ENCODE data around the gene RMND5B.

RMND5B gene

GRCh38 chr5:178186427-178186826 lies 55.6 kb downstream of the RMND5B start:
- Histone ChIP-seq H3K4me3 (no peak overlapping the region), H4K20me1 (no peaks in the 10 kb centered on the region), H3K9ac (no peak overlapping the region), H3K4me1 (peaks cover 7 to 20% (median 12%) of the 10 kb centered on the region in 10 experiments; a peak in 19 of 20 replicates), H3K27me3 (no peaks in the 10 kb centered on the region), H3K36me3 (no peaks in the 10 kb centered on the region), H3K27ac (no peak overlapping the region), H3K9me3 (replicated peaks in 1 of 11) (no peaks in the 10 kb centered on the region), H3K4me2 (no peak overlapping the region)
- no peak for TF ChIP-seq Cebpa-rat (IDR thresholded peaks at IDR 0.05)

GRCh38 chr5:178187014-178187413 lies 56.2 kb downstream of the RMND5B start, which contains the start of gene GMCL2:
TSS of gene GMCL2 (minus strand) at chr5:178187371. CDS start at chr5:178187299, 72 bp downstream.
- no peak within 1 kb of the TSS for H3K4me2 ChIP-seq

GRCh38 chr5:178189433-178189832 lies 58.6 kb downstream of the RMND5B start:
- Histone ChIP-seq H3K36me3 (no peaks in the 10 kb centered on the region), H3K9me3 (replicated peaks in 1 of 11) (no peaks in the 10 kb centered on the region), H3K4me1 (peaks cover 12 to 23% (median 14%) of the 10 kb centered on the region in 10 experiments), H3K4me3 (no peak overlapping the region), H3K27ac (no peak overlapping the region), H4K20me1 (no peaks in the 10 kb centered on the region), H3K27me3 (no peaks in the 10 kb centered on the region), H3K9ac (no peak overlapping the region), H3K4me2 (no peak overlapping the region)
- TF ChIP-seq Cebpa-rat (IDR thresholded peaks at IDR 0.05) = no peak

More at GRCh38 chr5:178187014-178187413, 56.2 kb downstream of the RMND5B start, which contains the start of gene GMCL2:
- Histone ChIP-seq H3K27ac (no peak within 1 kb of the TSS), H3K4me3 (no peak within 1 kb of the TSS), H3K4me1 (peaks cover 5 to 15% (median 7%) of the 10 kb centered on the region in 10 experiments; a peak in 19 of 20 replicates), H3K36me3 (no peaks in the 10 kb centered on the region), H4K20me1 (no peaks in the 10 kb centered on the region), H3K9ac (no peak within 1 kb of the TSS), H3K27me3 (no peaks in the 10 kb centered on the region), H3K9me3 (replicated peaks in 1 of 11) (no peaks in the 10 kb centered on the region)
- TF ChIP-seq Cebpa-rat (IDR thresholded peaks at IDR 0.05) = no peak

GRCh38 chr5:178191661-178192060 lies 60.8 kb downstream of the RMND5B start:
- no peak for TF ChIP-seq Cebpa-rat (IDR thresholded peaks at IDR 0.05)
- H3K27ac ChIP-seq = no peak overlapping the region
- H3K4me1 ChIP-seq = peaks cover 15 to 21% (median 17%) of the 10 kb centered on the region in 10 experiments
- no peaks in the 10 kb centered on the region for H3K9me3 ChIP-seq (replicated peaks in 1 of 11)
- H4K20me1 ChIP-seq = no peaks in the 10 kb centered on the region
- H3K4me2 ChIP-seq = no peak overlapping the region
- no peaks in the 10 kb centered on the region for H3K27me3 ChIP-seq
- no peak overlapping the region for H3K4me3 ChIP-seq
- H3K9ac ChIP-seq = no peak overlapping the region
- no peaks in the 10 kb centered on the region for H3K36me3 ChIP-seq

GRCh38 chr5:178192244-178192643 lies 61.4 kb downstream of the RMND5B start:
- H3K9ac ChIP-seq = no peak overlapping the region
- no peaks in the 10 kb centered on the region for H3K9me3 ChIP-seq (replicated peaks in 1 of 11)
- TF ChIP-seq Cebpa-rat (IDR thresholded peaks at IDR 0.05) = no peak
- H3K4me1 ChIP-seq = peaks cover 15 to 21% (median 17%) of the 10 kb centered on the region in 10 experiments
- H3K27ac ChIP-seq = no peak overlapping the region
- no peaks in the 10 kb centered on the region for H3K36me3 ChIP-seq
- no peak overlapping the region for H3K4me2 ChIP-seq
- H3K4me3 ChIP-seq = no peak overlapping the region
- no peaks in the 10 kb centered on the region for H4K20me1 ChIP-seq
- H3K27me3 ChIP-seq = no peaks in the 10 kb centered on the region

- Histone ChIP-seq H3K27me3 (no peaks in the 10 kb centered on the region), H3K36me3 (no peaks in the 10 kb centered on the region), H4K20me1 (no peaks in the 10 kb centered on the region), H3K4me2 (peak overlapping the region in 1 of 11 experiments; percentile 87; a peak in 3 of 22 replicates), H3K27ac (no peak overlapping the region), H3K9me3 (replicated peaks in 1 of 11) (no peaks in the 10 kb centered on the region), H3K4me3 (no peak overlapping the region), H3K4me1 (peaks cover 15 to 21% (median 17%) of the 10 kb centered on the region in 10 experiments), H3K9ac (no peak overlapping the region)
- TF ChIP-seq Cebpa-rat (IDR thresholded peaks at IDR 0.05) = no peak
These were observed 62.0 kb downstream of the RMND5B start for GRCh38 chr5:178192787-178193186.

GRCh38 chr5:178193251-178193809 lies 62.5 kb downstream of the RMND5B start:
- no peak for TF ChIP-seq Cebpa-rat (IDR thresholded peaks at IDR 0.05)
- peaks cover 15 to 21% (median 17%) of the 10 kb centered on the region in 10 experiments for H3K4me1 ChIP-seq
- H4K20me1 ChIP-seq = no peaks in the 10 kb centered on the region
- H3K9ac ChIP-seq = peak overlapping the region in 4 of 11 experiments; percentile 15 to 41 (median 38); a peak in 4 of 22 replicates
- H3K9me3 ChIP-seq (replicated peaks in 1 of 11) = no peaks in the 10 kb centered on the region
- peak overlapping the region in 2 of 11 experiments; percentile 4 to 7; a peak in 2 of 22 replicates for H3K27ac ChIP-seq
- H3K4me2 ChIP-seq = peak overlapping the region; percentile 57 to 90 (median 81)
- H3K4me3 ChIP-seq = no peak overlapping the region
- H3K27me3 ChIP-seq = no peaks in the 10 kb centered on the region
- H3K36me3 ChIP-seq = no peaks in the 10 kb centered on the region

- peak overlapping the region in 6 of 11 experiments; percentile 4 to 44 (median 20); a peak in 9 of 22 replicates for H3K27ac ChIP-seq
- H3K4me1 ChIP-seq = peaks cover 15 to 27% (median 17%) of the 10 kb centered on the region in 10 experiments
- H3K4me2 ChIP-seq = peak overlapping the region; percentile 57 to 90 (median 81)
- no peak for TF ChIP-seq Cebpa-rat (IDR thresholded peaks at IDR 0.05)
- no peaks in the 10 kb centered on the region for H3K36me3 ChIP-seq
- no peaks in the 10 kb centered on the region for H3K27me3 ChIP-seq
- H4K20me1 ChIP-seq = no peaks in the 10 kb centered on the region
- no peaks in the 10 kb centered on the region for H3K9me3 ChIP-seq (replicated peaks in 1 of 11)
- H3K4me3 ChIP-seq = peak overlapping the region in 1 of 10 experiments; percentile 33; a peak in 1 of 20 replicates
- H3K9ac ChIP-seq = peak overlapping the region in 9 of 11 experiments; percentile 15 to 54 (median 39); a peak in 12 of 22 replicates
These were observed 63.2 kb downstream of the RMND5B start for GRCh38 chr5:178194026-178194425.

- Histone ChIP-seq H3K4me3 (no peak overlapping the region), H3K27me3 (no peaks in the 10 kb centered on the region), H3K9me3 (replicated peaks in 1 of 11) (no peaks in the 10 kb centered on the region), H4K20me1 (no peaks in the 10 kb centered on the region), H3K9ac (no peak overlapping the region; a peak in 1 of 22 replicates), H3K4me2 (no peak overlapping the region), H3K36me3 (no peaks in the 10 kb centered on the region), H3K27ac (no peak overlapping the region), H3K4me1 (peaks cover 15 to 39% (median 18%) of the 10 kb centered on the region in 10 experiments)
- no peak for TF ChIP-seq Cebpa-rat (IDR thresholded peaks at IDR 0.05)
These were observed 65.5 kb downstream of the RMND5B start for GRCh38 chr5:178196281-178196812.
